GM21447 (cell line): ENCODE data around the gene LPP.
"Not testable (repeated sequence)": the region's sequence is repeated elsewhere in the genome, so short reads cannot be mapped to it uniquely, and the experiment has no call there.

Experiments
- ATAC-seq: cut with Tn5 transposase; IDR thresholded peaks from one replicate; pipeline ENCODE4 v1.9.1; 2021; ENCODE audit not compliant: unreplicated experiment

LPP gene

DNA sequence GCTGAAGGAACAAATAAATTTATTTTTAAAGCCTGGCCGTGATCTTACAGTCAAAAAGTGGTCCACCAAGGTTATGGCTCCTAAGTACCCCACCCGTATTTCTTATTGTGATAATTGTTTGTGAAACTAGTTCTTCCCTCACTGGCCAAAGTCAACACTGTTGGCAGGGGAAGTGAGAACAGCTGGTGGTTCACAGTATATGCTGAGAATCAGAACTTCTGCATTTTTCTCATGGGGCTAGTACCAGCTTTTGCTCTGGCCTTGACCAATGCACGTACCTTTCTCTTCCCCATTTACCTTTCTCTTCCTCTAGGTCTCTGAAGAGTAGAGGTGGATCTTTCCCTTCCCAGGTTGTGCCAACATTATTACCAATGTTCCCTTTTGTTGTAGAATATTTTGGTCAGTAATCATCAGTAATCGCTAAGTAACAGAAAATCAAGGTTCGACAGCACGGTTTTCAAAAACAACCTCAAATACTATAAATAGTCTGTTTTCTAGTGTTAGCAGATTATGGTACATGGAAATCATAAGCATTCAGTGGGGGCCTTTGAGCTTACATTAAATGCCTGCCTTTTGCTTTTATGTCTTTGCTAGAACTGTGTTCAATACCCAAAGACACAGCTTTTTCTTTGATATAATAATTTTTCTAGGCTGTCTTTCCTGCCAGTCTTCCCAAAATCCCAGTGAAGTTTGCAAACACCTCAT is 268.0 kb downstream of the LPP start:
- ATAC-seq = peak; percentile 100

DNA sequence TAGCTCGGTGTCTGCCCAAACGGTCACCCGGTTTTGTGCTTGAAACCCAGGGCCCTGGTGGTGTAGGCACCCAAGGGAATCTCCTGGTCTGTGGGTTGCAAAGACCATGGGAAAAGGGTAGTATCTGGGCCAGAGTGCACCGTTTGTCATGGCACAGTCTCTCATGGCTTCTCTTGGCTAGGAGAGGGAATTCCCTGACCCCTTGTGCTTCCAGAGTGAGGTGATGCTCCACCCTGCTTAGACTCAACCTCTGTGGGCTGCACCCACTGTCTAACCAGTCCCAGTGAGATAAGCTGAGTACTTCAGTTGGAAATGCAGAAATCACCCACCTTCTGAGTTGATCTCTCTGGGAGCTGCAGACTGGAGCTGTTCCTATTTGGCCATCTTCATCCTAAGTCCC is 274.0 kb downstream of the LPP start:
- ATAC-seq = not testable (repeated sequence)

DNA sequence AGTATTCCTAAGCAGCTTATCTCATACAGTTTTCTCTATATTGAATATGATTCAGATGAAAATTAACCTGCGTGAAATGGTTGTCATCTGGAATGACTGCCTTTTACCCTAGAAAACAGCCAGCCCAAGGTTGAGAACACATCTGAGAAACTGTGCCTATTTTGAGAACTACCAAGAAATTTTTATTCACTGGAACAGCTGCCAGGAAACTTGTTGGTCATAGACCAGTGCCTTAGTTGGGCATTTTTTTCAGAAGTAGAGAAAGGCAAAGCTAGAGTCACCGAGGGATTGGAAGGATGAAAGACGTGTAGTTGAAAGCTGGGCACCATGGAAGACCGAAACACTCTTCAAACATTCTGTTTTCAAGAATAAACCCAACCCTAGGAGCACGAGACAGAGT is 277.1 kb downstream of the LPP start:
- ATAC-seq = no peak

DNA sequence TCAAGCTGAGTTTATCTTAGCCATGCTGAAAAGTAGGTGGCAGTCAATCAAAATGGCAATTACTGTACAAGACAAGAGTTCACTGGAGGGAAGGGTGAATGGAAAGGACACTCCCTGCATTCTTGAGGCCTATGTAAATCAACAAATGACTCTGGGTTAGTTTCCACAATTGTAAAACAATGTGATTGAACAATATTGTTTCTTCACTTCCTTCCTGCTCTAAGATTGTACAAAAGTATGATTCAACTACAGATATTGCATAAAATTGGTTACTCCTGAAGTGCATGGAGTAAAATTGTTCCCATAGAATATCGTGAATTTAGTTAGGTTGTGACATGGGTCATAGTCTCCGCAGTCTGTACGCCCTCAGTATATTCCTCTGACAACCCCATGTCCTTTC is 277.6 kb downstream of the LPP start:
- no peak for ATAC-seq

DNA sequence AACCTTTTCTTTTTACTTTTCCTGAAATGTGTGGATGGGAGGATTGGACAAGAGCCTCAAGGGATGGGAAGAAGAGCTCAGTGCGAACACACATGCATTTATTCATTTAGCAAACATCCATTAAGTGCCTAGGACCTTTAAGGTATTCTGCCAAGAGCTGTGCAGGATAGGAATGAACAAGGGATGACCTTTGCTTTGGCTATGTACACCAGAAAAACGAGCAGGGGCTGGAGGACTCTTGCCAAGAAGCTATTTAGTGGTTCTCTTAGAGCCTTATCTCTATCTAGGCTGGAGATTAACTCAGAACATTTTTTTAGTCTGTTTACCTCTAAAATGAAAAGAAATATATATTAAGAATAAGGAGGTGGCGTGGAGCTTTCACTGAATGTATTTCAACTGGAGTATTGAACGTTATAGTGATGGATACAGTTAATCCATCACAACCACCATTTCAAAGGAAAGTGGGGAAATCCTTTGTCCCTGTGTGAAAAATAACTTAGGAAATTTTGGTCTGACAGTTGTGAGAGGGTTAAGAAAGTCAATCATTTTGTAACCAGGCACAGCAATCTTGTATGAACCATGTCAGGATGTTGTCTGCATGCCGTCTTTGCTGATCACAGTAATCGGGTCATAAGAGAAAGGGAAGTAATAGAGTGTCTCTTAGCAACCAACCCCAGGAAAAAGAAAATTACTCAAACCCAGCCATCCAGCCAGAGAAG is 279.0 kb downstream of the LPP start:
- ATAC-seq = no peak

DNA sequence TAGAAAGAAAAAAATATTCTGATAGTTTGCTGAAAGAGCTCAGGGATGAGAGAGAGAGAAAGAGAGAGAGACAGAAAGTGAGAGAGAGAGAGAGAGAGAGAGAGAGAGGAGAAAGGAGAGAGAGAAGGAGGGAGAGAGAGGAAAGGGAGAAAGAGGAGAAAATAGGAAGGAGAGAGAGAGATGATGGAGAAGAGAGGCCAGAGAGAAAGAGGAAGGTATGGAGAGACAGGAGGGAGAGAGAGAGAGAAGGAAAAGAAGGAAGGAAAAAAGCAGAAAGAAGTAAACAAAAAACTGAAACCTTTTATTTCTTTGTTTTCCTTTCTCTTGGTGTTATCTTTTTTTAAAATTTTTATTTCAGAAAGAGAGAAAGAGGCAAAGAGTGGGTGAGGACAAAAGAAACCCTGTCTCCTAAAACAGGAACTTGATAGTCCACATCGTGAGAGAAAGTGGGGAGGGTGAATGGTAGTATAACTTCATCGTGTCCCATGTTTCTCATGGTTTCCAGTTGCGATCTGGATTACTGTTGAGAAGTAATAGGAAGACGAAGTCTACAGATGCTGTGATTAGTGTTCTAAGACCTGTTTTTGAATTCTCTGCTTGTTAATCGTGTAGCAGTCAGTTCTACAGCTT is 279.7 kb downstream of the LPP start:
- ATAC-seq = no peak

DNA sequence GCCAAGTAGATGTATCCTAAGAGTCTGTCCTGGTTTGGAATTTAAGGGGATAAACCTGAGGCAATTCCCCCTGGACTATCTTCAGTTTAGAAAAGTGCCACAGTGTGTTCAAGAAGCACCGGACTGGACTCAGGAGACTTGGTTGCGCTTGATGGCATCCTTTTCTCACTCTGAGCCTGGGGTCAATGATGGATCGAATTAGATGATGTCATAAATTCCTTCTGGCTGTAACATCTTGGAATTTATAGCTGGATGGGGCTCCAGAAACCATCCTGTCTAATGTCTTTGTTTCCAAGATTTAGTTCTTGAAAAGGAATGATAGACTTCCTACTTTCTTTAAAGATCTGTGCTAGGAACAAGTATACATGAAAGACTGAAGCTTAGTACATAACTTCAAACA is 280.6 kb downstream of the LPP start:
- ATAC-seq = no peak

DNA sequence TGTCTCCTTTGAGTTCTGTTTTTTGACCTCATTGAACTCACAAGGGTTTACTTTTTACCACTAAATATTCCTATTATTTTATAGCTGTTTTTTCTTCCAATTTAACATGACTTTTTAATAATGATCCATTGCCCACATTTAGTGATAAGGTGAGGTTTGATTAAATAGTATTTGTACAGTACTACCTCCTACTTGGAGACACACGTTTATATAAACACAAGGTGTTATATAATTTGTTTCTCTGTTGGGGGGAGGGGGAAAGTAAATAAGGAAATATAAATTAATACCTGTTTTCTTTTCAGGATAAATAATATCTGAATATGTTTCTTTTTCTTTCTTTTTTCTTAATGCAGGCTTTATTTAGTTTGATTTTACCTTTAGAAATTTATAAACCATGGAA is 281.3 kb downstream of the LPP start:
- no peak for ATAC-seq

DNA sequence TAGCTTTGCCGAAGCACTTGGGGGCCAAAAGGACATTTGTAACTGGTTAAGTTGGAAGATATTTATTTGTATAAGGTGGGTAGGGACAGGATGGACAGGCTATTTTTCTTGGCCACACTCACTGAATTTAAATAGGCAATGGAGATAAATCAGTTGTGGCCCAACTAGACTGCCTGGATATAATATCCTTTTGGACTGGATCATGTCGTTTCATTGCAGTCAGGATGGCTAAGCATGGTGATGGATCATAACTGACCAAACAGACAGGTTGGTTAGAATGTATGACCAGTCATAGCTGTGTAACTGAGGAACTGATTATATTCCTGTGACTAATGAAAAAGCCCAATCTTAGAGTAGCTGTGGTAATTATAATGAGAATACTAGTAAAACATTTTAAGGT is 284.0 kb downstream of the LPP start:
- ATAC-seq = no peak

DNA sequence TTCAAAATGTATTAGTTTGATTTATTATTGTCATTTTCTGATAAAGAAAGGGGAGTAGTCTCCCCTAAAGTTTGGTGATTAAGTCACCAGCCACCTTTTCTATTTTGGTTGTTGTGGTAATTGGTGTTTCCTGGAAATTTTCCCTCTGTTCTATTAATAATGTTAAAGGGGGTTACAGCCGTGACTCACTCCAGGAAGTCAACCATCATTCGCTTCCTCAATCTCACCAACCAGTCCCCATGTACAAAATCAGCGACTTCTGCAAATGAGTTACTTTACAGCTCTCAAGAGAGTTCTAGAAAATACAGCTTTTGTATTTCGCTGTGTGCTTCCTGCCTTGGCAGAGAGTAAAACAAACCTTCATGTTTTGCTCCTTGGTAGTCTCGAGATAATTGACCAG is 285.1 kb downstream of the LPP start:
- peak; percentile 95 for ATAC-seq

DNA sequence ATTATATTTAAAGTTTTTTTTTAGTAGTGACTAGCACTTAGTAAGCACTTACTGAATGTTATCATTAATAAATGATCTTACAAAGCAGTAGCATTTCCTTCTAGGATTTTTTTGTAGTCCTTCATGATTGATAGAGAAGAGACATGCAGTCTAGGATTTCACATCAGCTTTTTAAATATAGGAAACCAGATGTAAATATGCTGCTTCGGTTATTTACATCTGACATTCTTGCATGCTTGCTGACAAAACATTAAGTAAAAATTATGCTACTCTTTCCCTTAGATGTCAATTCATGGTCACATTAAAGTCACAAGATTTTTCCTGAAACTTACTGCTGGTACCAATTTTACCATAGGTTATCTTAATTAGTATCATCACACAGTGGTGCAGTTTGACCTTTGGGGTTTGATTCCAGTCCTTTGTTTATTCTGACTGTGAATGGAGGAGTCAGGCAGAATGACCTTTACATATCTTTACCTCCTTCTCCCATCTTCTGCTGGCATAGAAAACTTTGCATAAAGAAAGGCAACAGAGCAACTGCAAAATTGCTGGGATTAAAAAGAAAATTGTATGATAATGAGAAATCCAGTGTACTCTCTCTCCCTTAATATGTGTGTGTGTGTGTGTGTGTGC is 286.5 kb downstream of the LPP start:
- no peak for ATAC-seq

DNA sequence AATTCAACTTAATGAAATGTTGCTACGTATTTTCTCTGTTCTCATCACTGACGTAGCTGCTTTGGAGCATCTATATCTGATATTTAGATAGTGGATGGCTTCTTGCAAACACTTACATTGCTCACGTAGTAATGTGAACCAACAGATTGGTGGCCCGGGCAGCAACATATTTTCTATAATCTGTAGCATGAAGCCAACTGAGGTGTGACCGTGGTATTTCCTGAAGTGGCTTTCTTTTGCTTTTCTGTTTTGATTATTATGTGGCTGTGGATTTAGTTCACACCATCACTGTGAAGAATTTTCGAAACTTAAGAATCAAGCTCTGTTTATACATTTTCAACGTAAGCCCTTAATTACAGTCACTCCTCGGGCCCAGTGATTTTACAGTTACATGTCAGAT is 288.5 kb downstream of the LPP start:
- ATAC-seq = no peak

DNA sequence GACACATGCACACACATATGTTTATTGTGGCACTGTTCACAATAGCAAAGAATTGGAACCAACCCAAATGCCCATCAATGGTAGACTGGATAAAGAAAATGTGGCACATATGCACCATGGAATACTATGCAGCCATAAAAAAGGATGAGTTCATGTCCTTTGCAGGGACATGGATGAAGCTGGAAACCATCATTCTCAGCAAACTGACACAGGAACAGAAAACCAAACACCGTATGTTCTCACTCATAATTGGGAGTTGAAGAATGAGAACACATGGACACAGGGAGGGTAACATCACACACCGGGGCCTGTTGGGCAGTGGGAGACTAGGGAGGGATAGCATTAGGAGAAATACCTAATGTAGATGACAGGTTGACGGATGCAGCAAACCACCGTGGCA is 291.2 kb downstream of the LPP start:
- ATAC-seq = not testable (repeated sequence)

DNA sequence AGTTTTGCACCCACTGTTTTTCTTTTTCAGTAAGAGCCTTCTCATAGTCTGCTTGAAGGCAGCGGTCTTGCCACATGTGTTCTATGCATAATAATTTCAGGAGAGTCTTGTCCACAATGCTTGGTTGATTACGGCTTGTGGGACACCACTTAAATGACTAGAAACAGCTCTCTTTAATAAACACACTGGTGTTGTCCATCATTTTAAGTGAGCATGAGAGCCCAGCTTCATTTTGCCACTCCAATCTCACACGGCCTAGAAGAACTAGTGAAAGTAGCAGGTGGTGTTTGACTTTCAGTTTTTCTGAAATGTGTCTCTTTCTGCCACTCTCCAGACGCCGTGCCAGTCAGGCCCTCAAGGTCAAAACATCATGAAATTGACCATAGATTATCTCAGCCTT is 292.1 kb downstream of the LPP start:
- ATAC-seq = peak; percentile 81

DNA sequence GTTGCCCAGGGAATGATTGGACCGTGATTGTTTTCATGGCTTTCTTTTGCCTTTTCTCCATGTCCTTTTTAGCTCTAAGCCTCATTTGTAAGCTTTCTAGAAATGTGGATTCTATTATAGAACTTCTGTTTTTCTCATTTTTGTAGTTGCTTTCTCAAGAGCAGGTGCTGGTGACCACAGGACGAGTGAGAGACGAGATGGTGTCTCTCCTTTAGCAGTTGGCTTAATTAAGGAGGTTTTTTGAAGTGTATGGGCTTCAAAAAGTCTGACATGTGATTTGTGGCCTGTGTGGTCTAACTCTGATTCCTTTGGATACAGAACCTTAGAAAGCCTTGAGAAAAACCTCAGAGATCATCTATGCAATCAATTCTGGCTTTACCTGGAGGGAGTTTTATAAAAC is 292.8 kb downstream of the LPP start:
- peak; percentile 46 for ATAC-seq

DNA sequence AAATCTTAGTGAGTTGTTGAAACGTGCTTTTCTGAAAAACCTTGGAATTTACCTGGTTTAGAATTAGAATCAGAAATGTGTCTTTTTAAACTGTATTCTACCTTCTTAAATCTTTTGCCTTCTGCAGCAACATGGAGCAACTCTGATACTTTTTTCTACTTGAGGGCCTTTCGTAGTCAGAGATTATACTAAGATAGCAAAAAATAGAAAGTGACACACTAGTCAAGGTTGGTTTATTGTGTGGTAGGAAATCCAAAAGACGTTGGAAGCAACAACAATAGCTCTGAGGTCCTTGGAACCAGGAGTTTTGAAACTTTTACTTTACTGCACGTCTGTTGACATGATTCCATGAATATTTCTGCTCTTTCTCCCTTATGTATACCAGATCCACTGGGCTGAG is 294.9 kb downstream of the LPP start:
- ATAC-seq = no peak

DNA sequence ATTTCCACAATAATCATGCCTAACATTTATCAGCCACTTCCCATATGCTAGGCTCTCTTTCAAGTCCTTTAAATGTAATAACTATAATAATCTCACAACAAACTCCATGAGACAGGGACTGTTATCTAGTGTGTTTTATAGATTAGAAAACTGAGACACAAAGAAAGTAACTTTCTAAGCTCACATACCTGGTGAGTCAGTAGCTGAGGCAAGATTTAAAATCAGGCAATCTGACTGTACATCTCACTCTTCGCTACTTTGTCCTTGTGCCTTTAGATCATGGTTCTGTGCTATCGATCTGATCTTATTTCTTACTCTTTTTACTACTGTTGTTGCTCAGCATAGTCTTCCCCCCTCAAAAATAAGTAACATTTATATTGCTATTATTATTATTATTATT is 295.5 kb downstream of the LPP start:
- no peak for ATAC-seq

DNA sequence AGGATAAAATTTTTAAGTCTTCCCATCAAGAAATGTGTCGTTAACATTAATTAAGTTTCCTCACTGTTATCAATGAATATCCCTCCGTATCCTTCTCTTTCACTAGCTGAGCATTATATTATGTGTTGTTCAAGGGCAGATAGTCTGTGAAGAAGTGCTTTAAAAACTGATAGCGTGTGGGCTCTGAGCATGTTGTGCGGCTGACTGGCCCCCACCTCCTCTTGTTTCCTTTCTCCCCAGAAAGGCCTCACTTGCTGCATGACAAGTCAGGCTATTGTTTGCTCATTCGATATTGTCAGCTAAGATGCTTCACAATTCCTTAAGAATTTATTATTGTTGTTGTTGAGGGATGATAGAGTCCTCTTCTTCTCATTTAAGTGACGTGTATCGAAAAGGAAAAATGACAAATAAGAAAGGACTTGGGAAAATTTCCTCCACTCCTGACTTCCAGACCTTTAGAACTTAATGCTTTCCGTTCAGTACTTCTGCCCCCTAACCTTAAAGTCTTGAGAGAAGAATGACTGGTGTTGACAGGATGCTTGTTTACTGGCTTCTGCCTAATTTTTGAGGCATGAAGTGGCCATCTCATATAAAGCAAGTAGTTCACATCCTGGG is 298.3 kb downstream of the LPP start:
- no peak for ATAC-seq

DNA sequence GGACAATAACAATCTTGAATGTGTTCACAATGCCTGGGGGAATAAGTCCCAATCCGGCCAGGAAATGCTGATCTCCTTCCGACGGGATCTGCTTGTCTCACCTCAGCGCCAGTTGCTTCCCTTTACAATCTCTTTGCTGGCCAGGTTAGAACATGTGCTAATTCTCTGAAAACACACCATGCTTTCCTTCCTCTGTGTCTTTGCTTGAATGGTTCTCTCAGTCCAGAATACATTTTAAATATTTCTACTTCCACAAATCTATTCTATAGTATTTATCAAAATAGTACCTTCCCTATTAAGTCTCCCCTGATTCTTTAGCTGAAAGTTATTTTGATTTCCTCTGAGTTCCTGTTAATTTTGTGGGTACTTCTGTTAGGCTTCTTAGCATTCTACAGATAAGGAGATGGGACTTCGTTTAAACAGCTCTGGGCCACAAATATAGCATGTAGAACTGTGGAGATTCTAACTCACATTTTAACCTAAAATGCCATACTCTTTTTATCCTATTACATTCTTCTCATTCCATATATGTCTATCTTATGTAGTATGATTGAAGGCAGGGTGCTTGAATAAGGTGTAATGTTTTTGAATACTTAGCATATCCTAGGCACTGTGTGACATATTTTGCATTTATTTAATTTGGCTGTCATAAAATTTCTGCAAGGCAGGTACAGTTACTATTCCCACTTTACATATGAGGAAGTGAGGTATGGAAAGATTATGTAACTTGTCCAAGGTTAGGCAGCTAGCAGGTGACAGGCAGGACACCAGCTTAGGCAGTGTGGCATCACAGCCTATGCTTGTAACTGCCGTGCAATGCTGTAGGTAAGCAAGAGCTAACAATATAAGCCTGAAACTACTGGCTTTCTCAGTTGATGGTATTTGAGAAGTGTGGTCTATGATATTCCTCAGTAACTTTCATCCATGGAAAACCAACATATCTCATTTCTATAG is 299.8 kb downstream of the LPP start:
- ATAC-seq = no peak

DNA sequence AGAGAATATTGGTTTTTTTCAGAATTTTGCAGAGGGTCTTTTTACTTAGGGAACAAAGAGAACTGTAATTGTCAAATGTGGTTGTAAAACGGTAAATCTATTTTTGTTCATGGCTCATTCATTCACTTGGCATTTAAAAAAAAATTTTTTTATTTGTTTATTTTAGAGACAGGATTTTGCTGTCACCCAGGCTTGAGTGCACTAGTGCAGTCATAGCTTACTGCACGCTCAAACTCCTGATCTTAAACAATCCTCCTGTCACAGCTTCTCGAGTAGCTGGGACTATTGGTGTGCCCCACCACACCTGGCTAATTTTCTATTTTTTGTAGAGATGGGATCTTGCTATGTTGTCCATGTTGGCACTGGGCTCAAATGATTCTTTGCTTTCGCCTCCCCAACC is 301.8 kb downstream of the LPP start:
- no peak for ATAC-seq
